GM12878 (cell line): ENCODE measurements around the gene B3GAT2. TPM values are rescaled to one million over a fixed set of nuclear protein-coding genes. Genes with fewer than 3 reads are reported as not detected.

Experiments
- ATAC-seq: fragments of 200-7000 bp; cut with Tn5 transposase; 3 replicates; pipeline ENCODE4 v1.9.1; 2020; ENCODE audit warnings: mild to moderate bottlenecking, moderate library complexity
- BruUV-seq: library from RNA; stranded (reverse); fragments of 400-500 nt; replicated peaks from 2 replicates; lab custom pipeline; 2021; lab: Mats Ljungman, UMichigan
- CTCF ChIA-PET: fragments of 300-600 bp; sonication (Branson Sonifier 250); formaldehyde crosslinking; extraction: SDS; loops from one replicate; lab custom pipeline; 2021; ENCODE audit warnings: inconsistent platforms; lab: Yijun Ruan, JAX
- POLR2A ChIA-PET: fragments of 350-600 bp; formaldehyde crosslinking; extraction: SDS; loops from one replicate; lab custom pipeline; 2021; ENCODE audit warnings: inconsistent platforms; lab: Charles Lee
- RAD21 ChIA-PET: fragments of 300-600 bp; sonication (Branson Sonifier 250); formaldehyde crosslinking; loops from one replicate; lab custom pipeline; 2023; ENCODE audit warnings: antibody characterized with exemption; ENCODE audit not compliant: unreplicated experiment; lab: Charles Lee
- SMC1A ChIA-PET: fragments of 300-600 bp; sonication (Branson Sonifier 250); formaldehyde crosslinking; loops from one replicate; lab custom pipeline; 2023; ENCODE audit not compliant: unreplicated experiment, uncharacterized antibody; lab: Charles Lee
- DNase-seq: peaks from one replicate; pipeline ENCODE4 v3.0.0-alpha.2; 2011; ENCODE audit warnings: low read depth, low spot score
- FAIRE-seq: peaks from 3 replicates; lab custom pipeline; 2011; peaks lifted over from hg19 to GRCh38; lab: Jason Lieb, UNC
- H2AFZ ChIP-seq: 2 replicates; pipeline ENCODE4 v1.6.0; 2011; ENCODE audit warnings: low read depth, low read length, control low read depth; ENCODE audit not compliant: control insufficient read depth
- H3K27ac ChIP-seq: 2 replicates; pipeline ENCODE4 v1.5.1; 2011; ENCODE audit warnings: control low read depth; ENCODE audit not compliant: control insufficient read depth, insufficient read depth
- H3K27me3 ChIP-seq, 2 experiments: replicated peaks in 1 of 2; 2 replicates each; pipeline versions ENCODE4 v1.6.0 to v1.6.1; 2011; ENCODE audit warnings: low read length in 1 of 2; ENCODE audit not compliant: control insufficient read depth in 2 of 2, insufficient read depth in 2 of 2
- H3K36me3 ChIP-seq, 2 experiments: 2 replicates each; pipeline ENCODE4 v1.5.1; 2011; ENCODE audit warnings: low read length in 1 of 2; ENCODE audit not compliant: control insufficient read depth in 2 of 2, insufficient read depth in 2 of 2
- H3K4me1 ChIP-seq: 2 replicates; pipeline ENCODE4 v1.6.1; 2011; ENCODE audit warnings: mild to moderate bottlenecking, low read length, moderate library complexity, mixed read lengths; ENCODE audit not compliant: control insufficient read depth, insufficient read depth
- H3K4me2 ChIP-seq: 2 replicates; pipeline ENCODE4 v1.6.0; 2011; ENCODE audit warnings: control low read depth; ENCODE audit not compliant: control insufficient read depth, insufficient read depth
- H3K4me3 ChIP-seq: fragments of 200-600 bp; sonication (generic); 2 replicates; pipeline ENCODE4 v1.5.1; 2016
- H3K79me2 ChIP-seq: 2 replicates; pipeline ENCODE4 v1.6.0; 2011; ENCODE audit warnings: low read length; ENCODE audit not compliant: control insufficient read depth, insufficient read depth
- H3K9ac ChIP-seq: 2 replicates; pipeline ENCODE4 v1.8.0; 2011; ENCODE audit warnings: low read length, control low read depth, mixed read lengths; ENCODE audit not compliant: control insufficient read depth, insufficient read depth
- H3K9me3 ChIP-seq: replicated peaks from 3 replicates; pipeline ENCODE4 v1.5.1; 2011; ENCODE audit warnings: mild to moderate bottlenecking, low read length; ENCODE audit not compliant: control insufficient read depth, insufficient read depth
- H4K20me1 ChIP-seq: 2 replicates; pipeline ENCODE4 v1.6.0; 2011; ENCODE audit not compliant: control insufficient read depth, insufficient read depth
- ASH2L ChIP-seq: fragments of 300-600, 200-600 bp; sonication (generic); IDR thresholded peaks from 2 replicates; pipeline ENCODE4 v1.6.1; 2017; ENCODE audit warnings: low read depth, mild to moderate bottlenecking, borderline replicate concordance
- BACH1 ChIP-seq: fragments of 450-650 bp; IDR thresholded peaks from 2 replicates; pipeline ENCODE4 v1.6.1; 2017; ENCODE audit warnings: mild to moderate bottlenecking, borderline replicate concordance
- BCL11A ChIP-seq: IDR thresholded peaks from 2 replicates; pipeline ENCODE4 v1.6.1; 2011; ENCODE audit warnings: low read depth, low read length
- BRCA1 ChIP-seq: IDR thresholded peaks from 2 replicates; pipeline ENCODE4 v1.6.1; 2011; ENCODE audit warnings: low read depth, low read length, improper control_type of control experiment
- CBX5 ChIP-seq: sonication (generic); IDR thresholded peaks from 2 replicates; pipeline ENCODE4 v1.6.1; 2016; ENCODE audit warnings: low read depth, moderate library complexity, mild to moderate bottlenecking, inconsistent platforms
- CHD2 ChIP-seq: IDR thresholded peaks from 2 replicates; pipeline ENCODE4 v1.6.1; 2011; ENCODE audit warnings: low read depth, low read length, improper control_type of control experiment, borderline replicate concordance
- EZH2 ChIP-seq: IDR thresholded peaks from 2 replicates; pipeline ENCODE4 v1.6.1; 2012; ENCODE audit warnings: low read depth, mild to moderate bottlenecking, control low read depth, inconsistent platforms, low read length, borderline replicate concordance; ENCODE audit not compliant: control insufficient read depth
- HDGF ChIP-seq: fragments of 450-650 bp; IDR thresholded peaks from 2 replicates; pipeline ENCODE4 v1.6.1; 2016; ENCODE audit warnings: antibody characterized with exemption
- KAT2A ChIP-seq: conservative IDR thresholded peaks from 2 replicates; pipeline ENCODE4 v1.6.1; 2011; ENCODE audit warnings: low read depth, low read length; ENCODE audit not compliant: control insufficient read depth
- MTA2 ChIP-seq: fragments of 450-650 bp; IDR thresholded peaks from 2 replicates; pipeline ENCODE4 v1.6.1; 2016; ENCODE audit warnings: low read depth, mild to moderate bottlenecking, moderate library complexity
- POLR2AphosphoS5 ChIP-seq: IDR thresholded peaks from 2 replicates; pipeline ENCODE4 v1.6.1; 2011; ENCODE audit warnings: mild to moderate bottlenecking, low read length, inconsistent platforms
- SMAD5 ChIP-seq: IDR thresholded peaks from 2 replicates; pipeline ENCODE4 v1.6.1; 2016; ENCODE audit warnings: antibody characterized with exemption, low read depth
- USF1 ChIP-seq: IDR thresholded peaks from 2 replicates; pipeline ENCODE4 v1.6.1; 2011; ENCODE audit warnings: borderline replicate concordance, low read depth, mild to moderate bottlenecking, moderate library complexity, mixed read lengths, low read length; ENCODE audit not compliant: insufficient read depth; ENCODE audit errors: extremely low read length
- USF2 ChIP-seq: IDR thresholded peaks from 2 replicates; pipeline ENCODE4 v1.6.1; 2011; ENCODE audit warnings: low read depth, low read length, improper control_type of control experiment, borderline replicate concordance
- WGBS: methylation state at CpG from one replicate; pipeline ENCODE4 v1.1.6; 2016; ENCODE audit warnings: low lambda C conversion rate; ENCODE audit not compliant: insufficient replicate concordance, insufficient coverage; ENCODE audit errors: missing lambda C conversion rate; 5-methylcytosine and 5-hydroxymethylcytosine counted together
- in situ Hi-C: fragments of 300-500 bp; cut with MboI; formaldehyde crosslinking; loops from 9 replicates; pipeline ENCODE4 v1.14.3; 2018; ENCODE audit warnings: mixed read lengths
- intact Hi-C: fragments of 100-400 bp; cut with micrococcal nuclease; formaldehyde crosslinking; loops from one replicate; pipeline ENCODE4 v1.14.2; 2022; ENCODE audit not compliant: unreplicated experiment
- polyA plus RNA-seq, 11 experiments: library from polyadenylated mRNA; depleted of rRNA in 4 of 11; unstranded in 6 of 11; stranded (reverse) in 5 of 11; fragments of >200 nt; fragmentation: Nextera tagmentation in 4 of 11; fragmentation: Illumina TruSeq in 1 of 11; extraction: Ambion mirVana in 4 of 11; extraction: Trizol in 1 of 11; gene quantifications; 1 replicate in 1 of 11; 2 replicates in 10 of 11; pipeline versions ENCODE4 v1.2.1 to v1.2.3, GENCODE V29; 2011 to 2016; ENCODE audit warnings: inconsistent platforms in 2 of 11, missing spikeins in 2 of 11, low read depth in 1 of 11
- total RNA-seq, 4 experiments: library from RNA; depleted of rRNA in 3 of 4; stranded (reverse); fragments of >200 nt in 3 of 4; fragmentation: Illumina TruSeq in 1 of 4; extraction: Trizol in 1 of 4; gene quantifications; 2 replicates each; pipeline versions ENCODE4 v1.2.1 to v1.2.3, GENCODE V29; 2013 to 2021
- TF ChIP-seq, protein P1 (sequence below): IDR thresholded peaks from 2 replicates; pipeline ENCODE4 v1.6.1; 2011; ENCODE audit warnings: low read depth, mild to moderate bottlenecking, low read length, moderate library complexity, borderline replicate concordance; ENCODE audit errors: extremely low read depth
- TF ChIP-seq, protein P2 (sequence below): fragments of 450-650 bp; conservative IDR thresholded peaks from 2 replicates; pipeline ENCODE4 v1.6.1; 2017; ENCODE audit warnings: mild to moderate bottlenecking, moderate library complexity
- TF ChIP-seq, protein P3 (sequence below): fragments of 450-650 bp; IDR thresholded peaks from 2 replicates; pipeline ENCODE4 v1.6.1; 2017; ENCODE audit warnings: mild to moderate bottlenecking
- TF ChIP-seq, protein P4 (sequence below): IDR thresholded peaks from 2 replicates; pipeline ENCODE4 v1.6.1; 2012; ENCODE audit warnings: low read depth, low read length, improper control_type of control experiment

The B3GAT2 gene
- total and polyA plus RNA-seq, 10 of the 15 experiments (the other 5 are each of a cell fraction or from before 2014, with no cell fraction given), result 0.04 to 1.2 (median 0.22) TPM; not detected in 5

GRCh38 chr6:70997379-70997778 lies 40.5 kb upstream of the B3GAT2 start (continued):
- TF ChIP-seq KAT2A (no peak), USF2 (no peak)
- TF ChIP-seq, protein P1, sequence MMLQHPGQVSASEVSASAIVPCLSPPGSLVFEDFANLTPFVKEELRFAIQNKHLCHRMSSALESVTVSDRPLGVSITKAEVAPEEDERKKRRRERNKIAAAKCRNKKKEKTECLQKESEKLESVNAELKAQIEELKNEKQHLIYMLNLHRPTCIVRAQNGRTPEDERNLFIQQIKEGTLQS, result no peak

- H3K4me1 ChIP-seq, result no peaks in the 10 kb centered on the region
- ChIA-PET CTCF (no interaction called here), RAD21 (no interaction called here), SMC1A (no interaction called here), POLR2A (no interaction called here)
- H3K4me2 ChIP-seq, result no peak overlapping the region
- no peaks in the 10 kb centered on the region for H3K9me3 ChIP-seq
- H3K36me3 ChIP-seq, result no peaks in the 10 kb centered on the region
- no peaks in the 10 kb centered on the region for H3K79me2 ChIP-seq
- no peaks in the 10 kb centered on the region for H4K20me1 ChIP-seq
- no TSS peak for BruUV-seq
- 0% methylated on average over 1 of the region's 1 CpG for WGBS
- no peak for FAIRE-seq
- intact Hi-C loops (no loop called here), in situ Hi-C loops (no loop called here)
- no peak overlapping the region for H3K4me3 ChIP-seq
- ATAC-seq, result no peak
- no peaks in the 10 kb centered on the region for H3K27me3 ChIP-seq
- H3K9ac ChIP-seq, result no peak overlapping the region
- no peak overlapping the region for H3K27ac ChIP-seq
- no peak for DNase-seq
- H2AFZ ChIP-seq, result no peak overlapping the region
- TF ChIP-seq MTA2 (no peak), SMAD5 (no peak), CHD2 (no peak), EZH2 (no peak), BRCA1 (no peak), BCL11A (no peak), BACH1 (no peak), USF1 (no peak), POLR2AphosphoS5 (no peak), ASH2L (no peak), CBX5 (no peak), HDGF (no peak)
- TF ChIP-seq, protein P2, sequence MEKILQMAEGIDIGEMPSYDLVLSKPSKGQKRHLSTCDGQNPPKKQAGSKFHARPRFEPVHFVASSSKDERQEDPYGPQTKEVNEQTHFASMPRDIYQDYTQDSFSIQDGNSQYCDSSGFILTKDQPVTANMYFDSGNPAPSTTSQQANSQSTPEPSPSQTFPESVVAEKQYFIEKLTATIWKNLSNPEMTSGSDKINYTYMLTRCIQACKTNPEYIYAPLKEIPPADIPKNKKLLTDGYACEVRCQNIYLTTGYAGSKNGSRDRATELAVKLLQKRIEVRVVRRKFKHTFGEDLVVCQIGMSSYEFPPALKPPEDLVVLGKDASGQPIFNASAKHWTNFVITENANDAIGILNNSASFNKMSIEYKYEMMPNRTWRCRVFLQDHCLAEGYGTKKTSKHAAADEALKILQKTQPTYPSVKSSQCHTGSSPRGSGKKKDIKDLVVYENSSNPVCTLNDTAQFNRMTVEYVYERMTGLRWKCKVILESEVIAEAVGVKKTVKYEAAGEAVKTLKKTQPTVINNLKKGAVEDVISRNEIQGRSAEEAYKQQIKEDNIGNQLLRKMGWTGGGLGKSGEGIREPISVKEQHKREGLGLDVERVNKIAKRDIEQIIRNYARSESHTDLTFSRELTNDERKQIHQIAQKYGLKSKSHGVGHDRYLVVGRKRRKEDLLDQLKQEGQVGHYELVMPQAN, result no peak
- TF ChIP-seq, protein P3, sequence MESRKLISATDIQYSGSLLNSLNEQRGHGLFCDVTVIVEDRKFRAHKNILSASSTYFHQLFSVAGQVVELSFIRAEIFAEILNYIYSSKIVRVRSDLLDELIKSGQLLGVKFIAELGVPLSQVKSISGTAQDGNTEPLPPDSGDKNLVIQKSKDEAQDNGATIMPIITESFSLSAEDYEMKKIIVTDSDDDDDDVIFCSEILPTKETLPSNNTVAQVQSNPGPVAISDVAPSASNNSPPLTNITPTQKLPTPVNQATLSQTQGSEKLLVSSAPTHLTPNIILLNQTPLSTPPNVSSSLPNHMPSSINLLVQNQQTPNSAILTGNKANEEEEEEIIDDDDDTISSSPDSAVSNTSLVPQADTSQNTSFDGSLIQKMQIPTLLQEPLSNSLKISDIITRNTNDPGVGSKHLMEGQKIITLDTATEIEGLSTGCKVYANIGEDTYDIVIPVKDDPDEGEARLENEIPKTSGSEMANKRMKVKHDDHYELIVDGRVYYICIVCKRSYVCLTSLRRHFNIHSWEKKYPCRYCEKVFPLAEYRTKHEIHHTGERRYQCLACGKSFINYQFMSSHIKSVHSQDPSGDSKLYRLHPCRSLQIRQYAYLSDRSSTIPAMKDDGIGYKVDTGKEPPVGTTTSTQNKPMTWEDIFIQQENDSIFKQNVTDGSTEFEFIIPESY, result no peak
- TF ChIP-seq, protein P4, sequence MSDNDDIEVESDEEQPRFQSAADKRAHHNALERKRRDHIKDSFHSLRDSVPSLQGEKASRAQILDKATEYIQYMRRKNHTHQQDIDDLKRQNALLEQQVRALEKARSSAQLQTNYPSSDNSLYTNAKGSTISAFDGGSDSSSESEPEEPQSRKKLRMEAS, result no peak
Measured at GRCh38 chr6:70996106-70996505, 39.2 kb upstream of the B3GAT2 start.
